Measurements from ENCODE around the gene ZNF81. TPM values are rescaled to one million over a fixed set of nuclear protein-coding genes. Genes with fewer than 3 reads are reported as not detected.
"Not testable (repeated sequence)": the region's sequence is repeated elsewhere in the genome, so short reads cannot be mapped to it uniquely, and the experiment has no call there.

Gene ZNF81
- total RNA-seq, 2 donors from 2014 or later, result 6.8 to 8.2 TPM

GRCh38 chrX:47941423-47941822 is 104.7 kb downstream of the ZNF81 start:
- Histone ChIP-seq H3K27me3 (replicated peaks; ENCODE audit: insufficient read depth) (no peaks in the 10 kb centered on the region), H3K36me3 (no peaks in the 10 kb centered on the region), H3K4me3 (no peak overlapping the region), H3K4me1 (ENCODE audit: control insufficient read depth in 1 of 2, low read depth in 2 of 2) (no peaks in the 10 kb centered on the region), H3K27ac (no peak overlapping the region), H3K9me3 (no peaks in the 10 kb centered on the region)
- no peak for ATAC-seq (ENCODE audit: insufficient number of reproducible peaks, low FRiP score, low read depth)
- no peak for DNase-seq (ENCODE audit: low spot score)
- TF ChIP-seq CTCF (IDR thresholded peaks at IDR 0.05), result no peak

GRCh38 chrX:47955295-47955694 is 118.6 kb downstream of the ZNF81 start:
- DNase-seq (ENCODE audit: low spot score); H3K4me3 ChIP-seq; H3K27me3 ChIP-seq (replicated peaks; ENCODE audit: insufficient read depth); H3K36me3 ChIP-seq; H3K9me3 ChIP-seq; H3K4me1 ChIP-seq (ENCODE audit: control insufficient read depth in 1 of 2, low read depth in 2 of 2); ATAC-seq (ENCODE audit: insufficient number of reproducible peaks, low FRiP score, low read depth); H3K27ac ChIP-seq: not testable (repeated sequence)

GRCh38 chrX:47956016-47956415 is 119.3 kb downstream of the ZNF81 start:
- H3K36me3 ChIP-seq, result no peaks in the 10 kb centered on the region
- no peaks in the 10 kb centered on the region for H3K4me1 ChIP-seq (ENCODE audit: control insufficient read depth in 1 of 2, low read depth in 2 of 2)
- no peaks in the 10 kb centered on the region for H3K27me3 ChIP-seq (replicated peaks; ENCODE audit: insufficient read depth)
- DNase-seq (ENCODE audit: low spot score) (no peak), ATAC-seq (ENCODE audit: insufficient number of reproducible peaks, low FRiP score, low read depth) (no peak)
- H3K27ac ChIP-seq, result no peak overlapping the region
- no peak overlapping the region for H3K4me3 ChIP-seq
- TF ChIP-seq CTCF (IDR thresholded peaks at IDR 0.05), result no peak
- H3K9me3 ChIP-seq, result no peaks in the 10 kb centered on the region

GRCh38 chrX:47958206-47958605 is 121.5 kb downstream of the ZNF81 start:
- not testable (repeated sequence) for DNase-seq (ENCODE audit: low spot score); H3K4me3 ChIP-seq; H3K4me1 ChIP-seq (ENCODE audit: control insufficient read depth in 1 of 2, low read depth in 2 of 2); H3K27me3 ChIP-seq (replicated peaks; ENCODE audit: insufficient read depth); H3K36me3 ChIP-seq; ATAC-seq (ENCODE audit: insufficient number of reproducible peaks, low FRiP score, low read depth); H3K9me3 ChIP-seq; H3K27ac ChIP-seq

GRCh38 chrX:47958761-47959342 is 122.2 kb downstream of the ZNF81 start:
- ATAC-seq (ENCODE audit: insufficient number of reproducible peaks, low FRiP score, low read depth), result no peak
- no peaks in the 10 kb centered on the region for H3K4me1 ChIP-seq (ENCODE audit: control insufficient read depth in 1 of 2, low read depth in 2 of 2)
- no peaks in the 10 kb centered on the region for H3K27me3 ChIP-seq (replicated peaks; ENCODE audit: insufficient read depth)
- DNase-seq (ENCODE audit: low spot score), result no peak
- no peak overlapping the region for H3K4me3 ChIP-seq
- H3K36me3 ChIP-seq, result no peaks in the 10 kb centered on the region
- no peaks in the 10 kb centered on the region for H3K9me3 ChIP-seq
- no peak overlapping the region for H3K27ac ChIP-seq
- no peak for TF ChIP-seq CTCF (IDR thresholded peaks at IDR 0.05)

GRCh38 chrX:47960406-47960805 is 123.7 kb downstream of the ZNF81 start:
- H3K36me3 ChIP-seq, result no peaks in the 10 kb centered on the region
- DNase-seq (ENCODE audit: low spot score) (no peak), ATAC-seq (ENCODE audit: insufficient number of reproducible peaks, low FRiP score, low read depth) (no peak)
- no peak overlapping the region for H3K4me3 ChIP-seq
- no peaks in the 10 kb centered on the region for H3K27me3 ChIP-seq (replicated peaks; ENCODE audit: insufficient read depth)
- no peak overlapping the region for H3K27ac ChIP-seq
- TF ChIP-seq CTCF (IDR thresholded peaks at IDR 0.05), result no peak
- no peaks in the 10 kb centered on the region for H3K4me1 ChIP-seq (ENCODE audit: control insufficient read depth in 1 of 2, low read depth in 2 of 2)
- no peaks in the 10 kb centered on the region for H3K9me3 ChIP-seq

- not testable (repeated sequence) for H3K27me3 ChIP-seq (replicated peaks; ENCODE audit: insufficient read depth); H3K4me3 ChIP-seq; H3K36me3 ChIP-seq; H3K9me3 ChIP-seq; ATAC-seq (ENCODE audit: insufficient number of reproducible peaks, low FRiP score, low read depth); DNase-seq (ENCODE audit: low spot score); H3K27ac ChIP-seq; H3K4me1 ChIP-seq (ENCODE audit: control insufficient read depth in 1 of 2, low read depth in 2 of 2)
Observed at GRCh38 chrX:47961830-47962229, 125.1 kb downstream of the ZNF81 start.

GRCh38 chrX:47965526-47965925 is 128.8 kb downstream of the ZNF81 start:
- not testable (repeated sequence) for H3K4me3 ChIP-seq; H3K27me3 ChIP-seq (replicated peaks; ENCODE audit: insufficient read depth); ATAC-seq (ENCODE audit: insufficient number of reproducible peaks, low FRiP score, low read depth); H3K4me1 ChIP-seq (ENCODE audit: control insufficient read depth in 1 of 2, low read depth in 2 of 2); H3K9me3 ChIP-seq; H3K27ac ChIP-seq; H3K36me3 ChIP-seq; DNase-seq (ENCODE audit: low spot score)
